ENCODE results near the gene KCNH5. TPM values are rescaled to one million over a fixed set of nuclear protein-coding genes. Genes with fewer than 3 reads are reported as not detected.

KCNH5 gene
- total RNA-seq, 4 donors from 2014 or later = not detected

GRCh38 chr14:62706217-62706616 lies 339.0 kb downstream of the KCNH5 start:
- Histone ChIP-seq H3K4me3 (no peak overlapping the region), H3K9me3 (no peaks in the 10 kb centered on the region), H3K27me3 (no peaks in the 10 kb centered on the region), H3K36me3 (no peaks in the 10 kb centered on the region), H3K27ac (no peak overlapping the region), H3K4me1 (no peaks in the 10 kb centered on the region)
- TF ChIP-seq CTCF (IDR thresholded peaks at IDR 0.05) (no peak), POLR2A (IDR thresholded peaks at IDR 0.05) (no peak)
- no peak for DNase-seq

- Histone ChIP-seq H3K4me3 (no peak overlapping the region), H3K36me3 (no peaks in the 10 kb centered on the region), H3K27ac (no peak overlapping the region), H3K27me3 (no peaks in the 10 kb centered on the region), H3K4me1 (no peaks in the 10 kb centered on the region), H3K9me3 (no peaks in the 10 kb centered on the region)
- TF ChIP-seq CTCF (IDR thresholded peaks at IDR 0.05) = no peak
- TF ChIP-seq POLR2A (IDR thresholded peaks at IDR 0.05) = no peak
- no peak for DNase-seq
Observed at GRCh38 chr14:62697461-62697860, 347.8 kb downstream of the KCNH5 start.

- no peaks in the 10 kb centered on the region for H3K27me3 ChIP-seq
- no peaks in the 10 kb centered on the region for H3K36me3 ChIP-seq
- H3K4me1 ChIP-seq = no peaks in the 10 kb centered on the region
- TF ChIP-seq CTCF (IDR thresholded peaks at IDR 0.05) (no peak), POLR2A (IDR thresholded peaks at IDR 0.05) (no peak)
- H3K4me3 ChIP-seq = no peak overlapping the region
- no peak for DNase-seq
- H3K27ac ChIP-seq = no peak overlapping the region
- H3K9me3 ChIP-seq = no peaks in the 10 kb centered on the region
Observed at GRCh38 chr14:62696929-62697328, 348.3 kb downstream of the KCNH5 start.

GRCh38 chr14:62696331-62696924 lies 348.8 kb downstream of the KCNH5 start:
- Histone ChIP-seq H3K4me1 (no peaks in the 10 kb centered on the region), H3K27me3 (no peaks in the 10 kb centered on the region), H3K4me3 (no peak overlapping the region), H3K27ac (no peak overlapping the region), H3K9me3 (no peaks in the 10 kb centered on the region), H3K36me3 (no peaks in the 10 kb centered on the region)
- TF ChIP-seq CTCF (IDR thresholded peaks at IDR 0.05) = no peak
- TF ChIP-seq POLR2A (IDR thresholded peaks at IDR 0.05) = no peak
- DNase-seq = no peak

GRCh38 chr14:62694075-62694474 lies 351.2 kb downstream of the KCNH5 start:
- no peaks in the 10 kb centered on the region for H3K9me3 ChIP-seq
- no peak for DNase-seq
- H3K4me3 ChIP-seq = no peak overlapping the region
- TF ChIP-seq CTCF (IDR thresholded peaks at IDR 0.05) (no peak), POLR2A (IDR thresholded peaks at IDR 0.05) (no peak)
- H3K27me3 ChIP-seq = no peaks in the 10 kb centered on the region
- H3K4me1 ChIP-seq = no peaks in the 10 kb centered on the region
- no peak overlapping the region for H3K27ac ChIP-seq
- H3K36me3 ChIP-seq = no peaks in the 10 kb centered on the region
